OCI-LY3 (cell line): ENCODE data around the gene PLCB4.

Experiments used
- EZH2phosphoT487 ChIP-seq: fragments of 200-600 bp; shearing (Covaris generic); IDR thresholded peaks from 2 replicates; pipeline ENCODE4 v1.6.1; 2018; ENCODE audit warnings: antibody characterized with exemption, mixed run types, low read depth
- TF ChIP-seq, protein P1 (sequence below): fragments of 200-600, 300-600 bp; sonication (generic); IDR thresholded peaks from 2 replicates; pipeline ENCODE4 v1.5.1; 2014; ENCODE audit warnings: antibody characterized with exemption, low read length, low read depth

GRCh38 chr20:9294041-9294440 is 225.2 kb downstream of the PLCB4 start:
- TF ChIP-seq, protein P1, sequence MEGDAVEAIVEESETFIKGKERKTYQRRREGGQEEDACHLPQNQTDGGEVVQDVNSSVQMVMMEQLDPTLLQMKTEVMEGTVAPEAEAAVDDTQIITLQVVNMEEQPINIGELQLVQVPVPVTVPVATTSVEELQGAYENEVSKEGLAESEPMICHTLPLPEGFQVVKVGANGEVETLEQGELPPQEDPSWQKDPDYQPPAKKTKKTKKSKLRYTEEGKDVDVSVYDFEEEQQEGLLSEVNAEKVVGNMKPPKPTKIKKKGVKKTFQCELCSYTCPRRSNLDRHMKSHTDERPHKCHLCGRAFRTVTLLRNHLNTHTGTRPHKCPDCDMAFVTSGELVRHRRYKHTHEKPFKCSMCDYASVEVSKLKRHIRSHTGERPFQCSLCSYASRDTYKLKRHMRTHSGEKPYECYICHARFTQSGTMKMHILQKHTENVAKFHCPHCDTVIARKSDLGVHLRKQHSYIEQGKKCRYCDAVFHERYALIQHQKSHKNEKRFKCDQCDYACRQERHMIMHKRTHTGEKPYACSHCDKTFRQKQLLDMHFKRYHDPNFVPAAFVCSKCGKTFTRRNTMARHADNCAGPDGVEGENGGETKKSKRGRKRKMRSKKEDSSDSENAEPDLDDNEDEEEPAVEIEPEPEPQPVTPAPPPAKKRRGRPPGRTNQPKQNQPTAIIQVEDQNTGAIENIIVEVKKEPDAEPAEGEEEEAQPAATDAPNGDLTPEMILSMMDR, result no peak
- TF ChIP-seq EZH2phosphoT487, result no peak
